Lung (tissue), 12 donors: Measurements from ENCODE around the gene PRSS33. TPM values are rescaled to one million over a fixed set of nuclear protein-coding genes. Genes with fewer than 3 reads are reported as not detected.
A peak's percentile ranks its signal among the peaks of the same experiment; 100 is the strongest.

Experiments used
- ATAC-seq: fragments of 200-7000 bp; cut with Tn5 transposase; one replicate; pipeline ENCODE4 v1.9.1; 2020; ENCODE audit warnings: moderate number of reproducible peaks; ENCODE audit not compliant: insufficient read depth, low FRiP score
- DNase-seq, 3 donors: peaks; one replicate each; pipeline ENCODE4 v3.0.0-alpha.2; 2013 to 2017
- H3K27ac ChIP-seq, 2 donors: one replicate each; pipeline ENCODE4 v1.5.1; 2013; ENCODE audit warnings: mild to moderate bottlenecking in 2 of 2, moderate library complexity in 2 of 2, control low read depth in 1 of 2, inconsistent platforms in 1 of 2, low read depth in 1 of 2, low read length in 1 of 2
- H3K27me3 ChIP-seq, 3 donors: one replicate each; pipeline ENCODE4 v1.5.1; 2013; ENCODE audit warnings: low read length in 2 of 3; ENCODE audit not compliant: control insufficient read depth in 3 of 3, insufficient read depth in 3 of 3
- H3K36me3 ChIP-seq, 4 donors: one replicate each; pipeline ENCODE4 v1.5.1; 2013; ENCODE audit warnings: low read length in 4 of 4, mild to moderate bottlenecking in 1 of 4, moderate library complexity in 1 of 4; ENCODE audit not compliant: control insufficient read depth in 4 of 4, insufficient read depth in 4 of 4
- H3K4me1 ChIP-seq, 5 donors: one replicate each; pipeline ENCODE4 v1.5.1; 2013; ENCODE audit warnings: low read length in 5 of 5, mild to moderate bottlenecking in 2 of 5, moderate library complexity in 1 of 5; ENCODE audit not compliant: control insufficient read depth in 5 of 5, insufficient read depth in 5 of 5
- H3K4me3 ChIP-seq: one replicate; pipeline ENCODE4 v1.5.1; 2013; ENCODE audit warnings: mild to moderate bottlenecking, control low read depth, moderate library complexity
- H3K9ac ChIP-seq, 2 donors: one replicate each; pipeline ENCODE4 v1.5.1; 2013; ENCODE audit warnings: low read length in 2 of 2, control low read depth in 1 of 2; ENCODE audit not compliant: insufficient read depth in 1 of 2
- H3K9me3 ChIP-seq, 4 donors: one replicate each; pipeline ENCODE4 v1.5.1; 2013; ENCODE audit warnings: low read length in 3 of 4, mild to moderate bottlenecking in 1 of 4, moderate library complexity in 1 of 4; ENCODE audit not compliant: control insufficient read depth in 4 of 4, insufficient read depth in 3 of 4
- CTCF ChIP-seq: IDR thresholded peaks from 2 replicates; pipeline ENCODE4 v1.5.1; 2012; ENCODE audit warnings: mild to moderate bottlenecking; ENCODE audit errors: control extremely low read depth, extremely low read depth
- WGBS, 2 donors: extraction: QIAGEN DNeasy Blood & Tissue Kit; methylation state at CpG; one replicate each; pipeline ENCODE4 v1.1.7; 2013; 5-methylcytosine and 5-hydroxymethylcytosine counted together
- polyA plus RNA-seq, 2 donors: library from polyadenylated mRNA; stranded (reverse); fragments of 200-250 nt; gene quantifications; one replicate each; pipeline ENCODE4 v1.2.1, GENCODE V29; 2013
- total RNA-seq, 2 donors: library from RNA; depleted of rRNA in 1 of 2; stranded (reverse); fragments of >200 nt in 1 of 2; gene quantifications; one replicate each; pipeline ENCODE4 v1.2.1, GENCODE V29; 2014 to 2021
- donor health status: control.
- donor health status: control.
- donor health status: Bipolar disorder and iron deficiency.
- donor health status: healthy.
- donor health status: DM: yes; HTN: yes; CAD: no.

The PRSS33 gene
- total and polyA plus RNA-seq, 4 donors, result 0.08 to 0.12 TPM; not detected in 2

- WGBS, 2 donors, result 91 to 93% methylated on average over 23 of the region's 23 CpGs
- Histone ChIP-seq H3K9me3 (no peaks in the 10 kb centered on the region), H3K27me3 (peaks cover 0 to 12% (median 3%) of the 10 kb centered on the region in 3 donors), H3K9ac (no peak overlapping the region), H3K4me1 (peaks cover 2 to 18% (median 12%) of the 10 kb centered on the region in 5 donors), H3K4me3 (no peak overlapping the region), H3K27ac (no peak overlapping the region), H3K36me3 (peaks cover 0 to 10% (median 4%) of the 10 kb centered on the region in 4 donors)
- ATAC-seq (no peak), DNase-seq (no peak)
- no peak for TF ChIP-seq CTCF
Measured at GRCh38 chr16:2779151-2779920, 8.0 kb downstream of the PRSS33 start.

GRCh38 chr16:2778630-2778958, 8.8 kb downstream of the PRSS33 start:
- no peak for DNase-seq

GRCh38 chr16:2777903-2778629, 9.3 kb downstream of the PRSS33 start:
- peaks cover 0 to 3% (median 3%) of the 10 kb centered on the region in 3 donors for H3K27me3 ChIP-seq
- ATAC-seq, result no peak
- DNase-seq, result peak; percentile 39 to 58 (median 46)
- H3K9ac ChIP-seq, result peak overlapping the region; percentile 83 to 95
- no peak for TF ChIP-seq CTCF
- H3K36me3 ChIP-seq, result peaks cover 0 to 16% (median 13%) of the 10 kb centered on the region in 4 donors
- 10% methylated on average over 27 of the region's 27 CpGs for WGBS, 2 donors
- peak overlapping the region; percentile 99 for H3K27ac ChIP-seq
- no peaks in the 10 kb centered on the region for H3K9me3 ChIP-seq
- H3K4me3 ChIP-seq, result peak overlapping the region; percentile 84
- peaks cover 2 to 18% (median 12%) of the 10 kb centered on the region in 5 donors for H3K4me1 ChIP-seq

More at GRCh38 chr16:2778630-2778958, 8.8 kb downstream of the PRSS33 start:
- Histone ChIP-seq H3K4me1 (peaks cover 2 to 18% (median 12%) of the 10 kb centered on the region in 5 donors), H3K27ac (peak overlapping the region in 1 of 2 donors; percentile 99), H3K36me3 (peaks cover 0 to 11% (median 10%) of the 10 kb centered on the region in 4 donors), H3K9ac (peak overlapping the region; percentile 83 to 95), H3K9me3 (no peaks in the 10 kb centered on the region), H3K27me3 (peaks cover 0 to 6% (median 3%) of the 10 kb centered on the region in 3 donors), H3K4me3 (no peak overlapping the region)
- ATAC-seq, result no peak
- no peak for TF ChIP-seq CTCF
- 92 to 96% methylated on average over 12 of the region's 12 CpGs for WGBS, 2 donors
